Astrocyte (in vitro differentiated cells and primary cell): Measurements from ENCODE around the gene CACHD1. TPM values are rescaled to one million over a fixed set of nuclear protein-coding genes. Genes with fewer than 3 reads are reported as not detected.

Experiments used
- DNase-seq: peaks from one replicate; pipeline ENCODE4 v3.0.0-alpha.2; 2010; ENCODE audit warnings: low read depth
- FAIRE-seq: peaks from 2 replicates; lab custom pipeline; 2011; peaks lifted over from hg19 to GRCh38; lab: Jason Lieb, UNC
- H2AFZ ChIP-seq: 2 replicates; pipeline ENCODE4 v1.6.0; 2012; ENCODE audit warnings: low read depth, low read length, inconsistent platforms
- H3K27ac ChIP-seq: 2 replicates; pipeline ENCODE4 v1.5.1; 2011; ENCODE audit warnings: low read depth, low read length, inconsistent platforms
- H3K27me3 ChIP-seq: 2 replicates; pipeline ENCODE4 v1.6.0; 2011; ENCODE audit warnings: low read length, inconsistent platforms; ENCODE audit not compliant: insufficient read depth
- H3K36me3 ChIP-seq: 2 replicates; pipeline ENCODE4 v1.5.1; 2011; ENCODE audit warnings: low read length, inconsistent platforms; ENCODE audit not compliant: insufficient read depth
- H3K4me1 ChIP-seq: 2 replicates; pipeline ENCODE4 v1.5.1; 2011; ENCODE audit warnings: low read length, inconsistent platforms; ENCODE audit not compliant: insufficient read depth
- H3K4me2 ChIP-seq: 2 replicates; pipeline ENCODE4 v1.6.0; 2012; ENCODE audit warnings: low read length, inconsistent platforms
- H3K4me3 ChIP-seq: 2 replicates; pipeline ENCODE4 v1.5.1; 2011; ENCODE audit warnings: low read depth, mild to moderate bottlenecking, low read length, inconsistent platforms; ENCODE audit not compliant: insufficient read depth
- H3K79me2 ChIP-seq: 2 replicates; pipeline ENCODE4 v1.6.0; 2012; ENCODE audit warnings: mild to moderate bottlenecking, low read length, inconsistent platforms; ENCODE audit not compliant: insufficient read depth
- H3K9ac ChIP-seq: 2 replicates; pipeline ENCODE4 v1.6.0; 2012; ENCODE audit warnings: mild to moderate bottlenecking, low read length, inconsistent platforms
- H3K9me3 ChIP-seq: 2 replicates; pipeline ENCODE4 v1.5.1; 2012; ENCODE audit warnings: low read depth, mild to moderate bottlenecking, low read length, inconsistent platforms; ENCODE audit not compliant: insufficient read depth
- H4K20me1 ChIP-seq: 2 replicates; pipeline ENCODE4 v1.6.0; 2012; ENCODE audit warnings: low read length, inconsistent platforms; ENCODE audit not compliant: insufficient read depth
- H3K27ac Mint-ChIP-seq: one replicate; pipeline ENCODE4 v1.8.0; 2021; ENCODE audit warnings: mild to moderate bottlenecking, mixed read lengths; ENCODE audit not compliant: unreplicated experiment
- H3K27me3 Mint-ChIP-seq: one replicate; pipeline ENCODE4 v1.8.0; 2021; ENCODE audit warnings: low read depth, mixed read lengths; ENCODE audit not compliant: unreplicated experiment
- H3K36me3 Mint-ChIP-seq: one replicate; pipeline ENCODE4 v1.8.0; 2021; ENCODE audit warnings: low read depth, mixed read lengths; ENCODE audit not compliant: unreplicated experiment
- H3K4me1 Mint-ChIP-seq: one replicate; pipeline ENCODE4 v1.8.0; 2021; ENCODE audit warnings: low read depth, mixed read lengths; ENCODE audit not compliant: unreplicated experiment
- H3K4me3 Mint-ChIP-seq: one replicate; pipeline ENCODE4 v1.8.0; 2021; ENCODE audit warnings: mild to moderate bottlenecking, moderate library complexity, mixed read lengths; ENCODE audit not compliant: unreplicated experiment
- H3K9me3 Mint-ChIP-seq: one replicate; pipeline ENCODE4 v1.8.0; 2021; ENCODE audit warnings: mild to moderate bottlenecking, mixed read lengths; ENCODE audit not compliant: unreplicated experiment
- CTCF ChIP-seq: IDR thresholded peaks from 2 replicates; pipeline ENCODE4 v1.5.1; 2011; ENCODE audit warnings: low read depth, mild to moderate bottlenecking, inconsistent platforms, low read length, moderate library complexity; ENCODE audit not compliant: insufficient read depth
- EZH2 ChIP-seq: IDR thresholded peaks from 2 replicates; pipeline ENCODE4 v1.6.1; 2012; ENCODE audit warnings: mild to moderate bottlenecking, low read length, inconsistent platforms; ENCODE audit not compliant: insufficient read depth
- total RNA-seq: library from RNA; stranded (reverse); gene quantifications from 2 replicates; pipeline ENCODE4 v1.2.1, GENCODE V29; 2021

The CACHD1 gene
- total RNA-seq, 1 donor from 2014 or later, result 21.2 TPM

- no peak overlapping the region for H3K4me3 ChIP-seq
- no peak overlapping the region for H3K27ac ChIP-seq
- Mint-ChIP-seq H3K27me3 (peaks cover 11% of the 10 kb centered on the region), H3K4me3 (peak overlapping the region; percentile 96), H3K36me3 (no peaks in the 10 kb centered on the region), H3K4me1 (peaks cover 36% of the 10 kb centered on the region), H3K9me3 (peaks cover 1% of the 10 kb centered on the region), H3K27ac (no peak overlapping the region)
- no peaks in the 10 kb centered on the region for H3K9me3 ChIP-seq
- peak overlapping the region; percentile 95 for H3K4me2 ChIP-seq
- DNase-seq, result no peak
- H4K20me1 ChIP-seq, result peaks cover 34% of the 10 kb centered on the region
- no peaks in the 10 kb centered on the region for H3K36me3 ChIP-seq
- H3K9ac ChIP-seq, result no peak overlapping the region
- no peak overlapping the region for H2AFZ ChIP-seq
- H3K27me3 ChIP-seq, result peaks cover 6% of the 10 kb centered on the region
- peaks cover 19% of the 10 kb centered on the region for H3K79me2 ChIP-seq
- TF ChIP-seq CTCF, result no peak
- no peak for TF ChIP-seq EZH2
- peaks cover 23% of the 10 kb centered on the region for H3K4me1 ChIP-seq
- no peak for FAIRE-seq
Measured at GRCh38 chr1:64472805-64473204, 2.9 kb downstream of the CACHD1 start.

GRCh38 chr1:64473367-64473766 lies 3.4 kb downstream of the CACHD1 start:
- Histone ChIP-seq H3K79me2 (peaks cover 24% of the 10 kb centered on the region), H3K4me1 (peaks cover 23% of the 10 kb centered on the region), H3K9me3 (no peaks in the 10 kb centered on the region), H4K20me1 (peaks cover 38% of the 10 kb centered on the region), H3K4me2 (peak overlapping the region; percentile 95), H2AFZ (no peak overlapping the region), H3K9ac (no peak overlapping the region), H3K27me3 (peaks cover 3% of the 10 kb centered on the region), H3K27ac (no peak overlapping the region), H3K36me3 (no peaks in the 10 kb centered on the region), H3K4me3 (no peak overlapping the region)
- Mint-ChIP-seq H3K27me3 (peaks cover 9% of the 10 kb centered on the region), H3K4me1 (peaks cover 37% of the 10 kb centered on the region), H3K9me3 (peaks cover 1% of the 10 kb centered on the region), H3K27ac (no peak overlapping the region), H3K4me3 (peak overlapping the region; percentile 96), H3K36me3 (no peaks in the 10 kb centered on the region)
- DNase-seq, result no peak
- FAIRE-seq, result no peak
- TF ChIP-seq CTCF (no peak), EZH2 (no peak)

- Mint-ChIP-seq H3K27ac (no peak overlapping the region), H3K36me3 (no peaks in the 10 kb centered on the region), H3K27me3 (peaks cover 2% of the 10 kb centered on the region), H3K4me3 (peak overlapping the region; percentile 4), H3K4me1 (peaks cover 45% of the 10 kb centered on the region), H3K9me3 (peaks cover 1% of the 10 kb centered on the region)
- Histone ChIP-seq H3K9ac (no peak overlapping the region), H3K36me3 (no peaks in the 10 kb centered on the region), H3K9me3 (no peaks in the 10 kb centered on the region), H3K4me2 (no peak overlapping the region), H3K79me2 (peaks cover 25% of the 10 kb centered on the region), H3K27me3 (no peaks in the 10 kb centered on the region), H2AFZ (no peak overlapping the region), H3K4me3 (no peak overlapping the region), H4K20me1 (peaks cover 42% of the 10 kb centered on the region), H3K27ac (no peak overlapping the region), H3K4me1 (peaks cover 23% of the 10 kb centered on the region)
- no peak for TF ChIP-seq EZH2
- no peak for TF ChIP-seq CTCF
- DNase-seq (no peak), FAIRE-seq (no peak)
Measured at GRCh38 chr1:64474133-64474532, 4.2 kb downstream of the CACHD1 start.
